Esophagus squamous epithelium (tissue), 4 donors: ENCODE data around the gene CDH13.

Source experiments
- POLR2A ChIP-seq, 4 donors: fragments of 450-650 bp; IDR thresholded peaks; one replicate each; pipeline ENCODE4 v1.6.1; 2017; ENCODE audit warnings: antibody characterized with exemption in 4 of 4, mild to moderate bottlenecking in 4 of 4, moderate library complexity in 3 of 4
- TF ChIP-seq, protein P1 (sequence below), 6 experiments: fragments of 450-650 bp in 4 of 6; fragments of 200-600 bp in 2 of 6; sonication (generic) in 2 of 6; IDR thresholded peaks; one replicate each; pipeline ENCODE4 v1.5.1; 2016 to 2019; ENCODE audit warnings: antibody characterized with exemption in 6 of 6, mild to moderate bottlenecking in 4 of 6, moderate library complexity in 4 of 6

DNA sequence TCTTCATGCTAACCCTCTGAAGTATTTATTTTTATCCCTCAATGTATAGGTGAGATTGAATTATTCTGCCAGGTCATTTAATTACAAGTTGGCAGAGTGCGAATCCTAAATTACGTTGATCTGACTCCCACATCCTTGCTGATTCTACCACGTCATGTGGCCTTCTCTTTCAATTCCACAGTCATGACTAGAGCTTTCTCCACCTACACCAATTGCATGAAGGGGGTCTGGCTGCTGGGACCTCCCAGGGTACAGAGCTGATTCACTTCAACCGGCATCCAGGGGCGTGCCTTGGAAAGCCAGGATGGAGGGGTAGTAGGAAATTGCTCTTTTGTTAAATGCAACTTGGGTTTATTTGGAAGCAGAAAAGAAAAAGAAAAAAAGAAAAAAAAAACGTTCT, 41.1 kb upstream of the CDH13 start:
- TF ChIP-seq, protein P1, sequence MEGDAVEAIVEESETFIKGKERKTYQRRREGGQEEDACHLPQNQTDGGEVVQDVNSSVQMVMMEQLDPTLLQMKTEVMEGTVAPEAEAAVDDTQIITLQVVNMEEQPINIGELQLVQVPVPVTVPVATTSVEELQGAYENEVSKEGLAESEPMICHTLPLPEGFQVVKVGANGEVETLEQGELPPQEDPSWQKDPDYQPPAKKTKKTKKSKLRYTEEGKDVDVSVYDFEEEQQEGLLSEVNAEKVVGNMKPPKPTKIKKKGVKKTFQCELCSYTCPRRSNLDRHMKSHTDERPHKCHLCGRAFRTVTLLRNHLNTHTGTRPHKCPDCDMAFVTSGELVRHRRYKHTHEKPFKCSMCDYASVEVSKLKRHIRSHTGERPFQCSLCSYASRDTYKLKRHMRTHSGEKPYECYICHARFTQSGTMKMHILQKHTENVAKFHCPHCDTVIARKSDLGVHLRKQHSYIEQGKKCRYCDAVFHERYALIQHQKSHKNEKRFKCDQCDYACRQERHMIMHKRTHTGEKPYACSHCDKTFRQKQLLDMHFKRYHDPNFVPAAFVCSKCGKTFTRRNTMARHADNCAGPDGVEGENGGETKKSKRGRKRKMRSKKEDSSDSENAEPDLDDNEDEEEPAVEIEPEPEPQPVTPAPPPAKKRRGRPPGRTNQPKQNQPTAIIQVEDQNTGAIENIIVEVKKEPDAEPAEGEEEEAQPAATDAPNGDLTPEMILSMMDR (IDR thresholded peaks at IDR 0.05): no peak
- no peak for TF ChIP-seq POLR2A (IDR thresholded peaks at IDR 0.05)
